Common myeloid progenitor, CD34-positive (primary cell): ENCODE measurements around the gene RIMS3.
"Not testable (repeated sequence)": the region's sequence is repeated elsewhere in the genome, so short reads cannot be mapped to it uniquely, and the experiment has no call there.

Experiments used
- CTCF ChIA-PET: fragments of 350-600 bp; sonication (Branson Sonifier 250); formaldehyde crosslinking; loops from one replicate; lab custom pipeline; 2021; ENCODE audit warnings: antibody characterized with exemption; lab: Charles Lee
- POLR2A ChIA-PET: fragments of 350-600 bp; sonication (Branson Sonifier 250); formaldehyde crosslinking; loops from one replicate; lab custom pipeline; 2021; ENCODE audit warnings: antibody characterized with exemption; lab: Charles Lee
- DNase-seq, 3 donors: peaks; one replicate each; pipeline versions ENCODE4 v3.0.0 to v3.0.0-alpha.2; 2013
- H3K27ac ChIP-seq, 2 experiments: 1 replicate in 1 of 2; 2 replicates in 1 of 2; pipeline ENCODE4 v1.7.0; 2013; ENCODE audit warnings: inconsistent platforms in 2 of 2, low read length in 2 of 2, mild to moderate bottlenecking in 2 of 2, low read depth in 1 of 2, moderate library complexity in 1 of 2; ENCODE audit not compliant: severe bottlenecking in 2 of 2, insufficient read depth in 1 of 2, poor library complexity in 1 of 2
- H3K27me3 ChIP-seq, 5 experiments: replicated peaks in 2 of 5; 1 replicate in 3 of 5; 2 replicates in 2 of 5; pipeline versions ENCODE4 v1.6.1 to v1.7.0; 2013; ENCODE audit warnings: low read length in 4 of 5, mild to moderate bottlenecking in 2 of 5, moderate library complexity in 2 of 5, inconsistent platforms in 1 of 5; ENCODE audit not compliant: insufficient read depth in 5 of 5, control insufficient read depth in 4 of 5
- H3K36me3 ChIP-seq, 4 experiments: 1 replicate in 2 of 4; 2 replicates in 2 of 4; pipeline versions ENCODE4 v1.6.1 to v1.7.0; 2013; ENCODE audit warnings: low read length in 3 of 4, control low read depth in 1 of 4, mild to moderate bottlenecking in 1 of 4; ENCODE audit not compliant: control insufficient read depth in 4 of 4, insufficient read depth in 4 of 4
- H3K4me1 ChIP-seq, 4 experiments: 1 replicate in 3 of 4; 2 replicates in 1 of 4; pipeline versions ENCODE4 v1.6.1 to v1.7.1; 2013; ENCODE audit warnings: low read length in 3 of 4, mild to moderate bottlenecking in 3 of 4, control low read depth in 1 of 4, inconsistent platforms in 1 of 4, moderate library complexity in 1 of 4; ENCODE audit not compliant: control insufficient read depth in 4 of 4, insufficient read depth in 4 of 4; ENCODE audit errors: control extremely low read depth in 1 of 4
- H3K4me3 ChIP-seq, 7 experiments: 1 replicate in 4 of 7; 2 replicates in 3 of 7; pipeline versions ENCODE4 v1.5.1 to v1.7.0; 2013; ENCODE audit warnings: mild to moderate bottlenecking in 7 of 7, low read length in 6 of 7, moderate library complexity in 6 of 7, inconsistent platforms in 2 of 7, low read depth in 2 of 7, control low read depth in 1 of 7; ENCODE audit not compliant: insufficient read depth in 4 of 7, control insufficient read depth in 1 of 7; ENCODE audit errors: extremely low read depth in 1 of 7
- H3K9me3 ChIP-seq, 5 experiments: 1 replicate in 4 of 5; 2 replicates in 1 of 5; pipeline versions ENCODE4 v1.6.1 to v1.7.1; 2013; ENCODE audit warnings: low read length in 4 of 5, mild to moderate bottlenecking in 2 of 5, inconsistent platforms in 1 of 5, low read depth in 1 of 5, moderate library complexity in 1 of 5; ENCODE audit not compliant: control insufficient read depth in 4 of 5, insufficient read depth in 2 of 5; ENCODE audit errors: control extremely low read depth in 1 of 5
- WGBS: methylation state at CpG from one replicate; pipeline ENCODE4 v1.1.5; 2013; ENCODE audit not compliant: insufficient coverage; 5-methylcytosine and 5-hydroxymethylcytosine counted together

The RIMS3 gene

GRCh38 chr1:40702810-40703209 is 37.3 kb upstream of the RIMS3 start:
- H3K4me1 ChIP-seq: peaks cover 0 to 16% (median 2%) of the 10 kb centered on the region in 4 experiments
- H3K27ac ChIP-seq, H3K4me3 ChIP-seq, H3K27me3 ChIP-seq, DNase-seq, H3K9me3 ChIP-seq, H3K36me3 ChIP-seq: not testable (repeated sequence)
- CTCF ChIA-PET: interaction anchor here (2.3 kb wide), 1 partner anchor 13 kb away, joined by 6 read pairs; no protein-coding TSS in a partner anchor
- POLR2A ChIA-PET: interaction anchor here (1.2 to 1.3 kb wide), 2 partner anchors 9 to 12 kb away, joined by 3 read pairs; no protein-coding TSS in a partner anchor
- 100% methylated on average over 5 of the region's 9 CpGs for WGBS

- 85% methylated on average over 2 of the region's 3 CpGs for WGBS
- H3K36me3 ChIP-seq: peaks cover under 1 to 3% (median 2%) of the 10 kb centered on the region in 4 experiments
- POLR2A ChIA-PET: interaction anchor here (1.3 kb wide), 2 partner anchors 8 to 10 kb away, joined by 3 to 8 read pairs; partner anchors contain the start of gene NFYC
- H3K4me1 ChIP-seq: peaks cover 0 to 16% (median 2%) of the 10 kb centered on the region in 4 experiments
- CTCF ChIA-PET: interaction anchor here (0.5 to 3.0 kb wide), 4 partner anchors 8 to 71 kb away, joined by 3 to 8 read pairs (median 6); partner anchors contain the start of gene NFYC
- no peaks in the 10 kb centered on the region for H3K9me3 ChIP-seq
- H3K27me3 ChIP-seq: no peaks in the 10 kb centered on the region
- no peak overlapping the region for H3K27ac ChIP-seq
- H3K4me3 ChIP-seq: no peak overlapping the region
- no peak for DNase-seq
These were observed 36.2 kb upstream of the RIMS3 start for GRCh38 chr1:40701684-40702083.

DNA sequence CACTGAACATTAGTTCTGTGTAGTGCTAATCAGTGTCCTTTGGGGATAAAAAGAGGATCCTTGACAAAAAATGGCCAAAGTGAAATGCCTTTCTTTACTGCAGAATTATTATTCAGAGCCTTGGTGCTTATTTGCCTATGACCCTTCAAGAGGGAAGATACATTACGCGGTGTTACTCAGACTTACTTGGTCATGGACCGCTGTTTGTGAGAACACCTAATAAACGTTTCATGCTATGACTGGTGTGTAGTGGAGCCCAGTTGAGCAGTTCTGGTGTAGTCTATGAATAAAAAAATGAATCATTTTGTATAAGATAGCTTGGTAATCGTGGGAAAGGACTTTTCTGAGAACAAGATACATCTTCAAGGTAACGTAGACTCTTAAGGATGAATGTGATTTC is 34.3 kb upstream of the RIMS3 start:
- no peaks in the 10 kb centered on the region for H3K27me3 ChIP-seq
- POLR2A ChIA-PET: interaction anchor here (1.7 kb wide), 1 partner anchor 10 kb away, joined by 5 read pairs; no protein-coding TSS in a partner anchor
- H3K4me3 ChIP-seq: no peak overlapping the region
- H3K36me3 ChIP-seq: peaks cover 2 to 7% (median 4%) of the 10 kb centered on the region in 4 experiments
- 93% methylated on average over 4 of the region's 6 CpGs for WGBS
- peak overlapping the region in 1 of 2 experiments; percentile 59 for H3K27ac ChIP-seq
- H3K9me3 ChIP-seq: no peaks in the 10 kb centered on the region
- CTCF ChIA-PET: interaction anchor here (1.0 to 3.0 kb wide), 2 partner anchors 9 to 12 kb away, joined by 3 to 8 read pairs; partner anchors contain the start of gene NFYC
- DNase-seq: no peak
- H3K4me1 ChIP-seq: peaks cover 0 to 16% (median 2%) of the 10 kb centered on the region in 4 experiments

DNA sequence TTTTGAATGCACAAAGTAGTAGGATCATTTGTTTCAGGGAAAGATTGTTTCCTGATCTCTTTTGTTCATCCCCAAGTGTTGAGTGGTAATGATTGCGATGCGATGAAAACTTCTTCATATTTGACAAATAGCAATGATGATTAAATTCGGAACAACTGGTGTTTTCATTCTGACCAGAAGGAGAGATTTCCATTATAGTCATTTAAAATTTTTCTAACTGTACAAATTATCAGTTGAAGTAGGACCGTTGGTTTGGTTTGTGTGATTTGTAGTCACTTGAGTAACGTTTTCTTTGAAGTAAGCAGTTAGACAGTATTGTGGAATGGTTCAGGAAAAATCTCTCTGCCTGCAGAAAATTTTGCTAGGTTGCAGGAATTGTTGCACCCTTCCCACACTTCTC is 32.0 kb upstream of the RIMS3 start:
- Histone ChIP-seq H3K27ac (no peak overlapping the region), H3K4me1 (peaks cover 8 to 24% (median 15%) of the 10 kb centered on the region in 4 experiments), H3K27me3 (no peaks in the 10 kb centered on the region), H3K4me3 (no peak overlapping the region), H3K36me3 (peaks cover 2 to 7% (median 4%) of the 10 kb centered on the region in 4 experiments), H3K9me3 (no peaks in the 10 kb centered on the region)
- 77% methylated on average over 2 of the region's 5 CpGs for WGBS
- DNase-seq: no peak
- ChIA-PET POLR2A (no interaction called here), CTCF (no interaction called here)

DNA sequence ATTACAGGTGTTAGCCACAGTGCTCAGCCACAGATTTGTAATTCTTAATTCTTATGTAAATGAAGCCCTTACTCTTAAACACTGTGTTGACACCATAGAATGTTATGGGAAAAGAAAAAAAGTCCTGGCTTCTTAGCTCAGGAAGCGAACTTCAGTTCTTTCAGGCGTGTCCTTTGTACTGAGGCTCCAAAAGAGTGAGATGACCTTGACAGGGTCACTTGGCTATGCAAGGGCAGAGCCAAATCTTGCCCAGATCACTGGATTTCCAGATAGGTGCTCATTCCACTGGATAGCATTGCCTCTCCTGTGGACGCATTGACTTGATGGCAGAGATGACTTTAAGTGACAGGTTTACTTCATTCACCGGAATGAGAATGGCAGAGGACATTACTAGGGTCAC is 30.8 kb upstream of the RIMS3 start:
- H3K4me3 ChIP-seq: no peak overlapping the region
- CTCF ChIA-PET: no interaction called here
- H3K9me3 ChIP-seq: no peaks in the 10 kb centered on the region
- H3K27me3 ChIP-seq: no peaks in the 10 kb centered on the region
- 100% methylated on average over 4 of the region's 4 CpGs for WGBS
- peaks cover 2 to 6% (median 3%) of the 10 kb centered on the region in 4 experiments for H3K36me3 ChIP-seq
- POLR2A ChIA-PET: no interaction called here
- no peak overlapping the region for H3K27ac ChIP-seq
- H3K4me1 ChIP-seq: peaks cover 14 to 23% (median 18%) of the 10 kb centered on the region in 4 experiments
- no peak for DNase-seq

DNA sequence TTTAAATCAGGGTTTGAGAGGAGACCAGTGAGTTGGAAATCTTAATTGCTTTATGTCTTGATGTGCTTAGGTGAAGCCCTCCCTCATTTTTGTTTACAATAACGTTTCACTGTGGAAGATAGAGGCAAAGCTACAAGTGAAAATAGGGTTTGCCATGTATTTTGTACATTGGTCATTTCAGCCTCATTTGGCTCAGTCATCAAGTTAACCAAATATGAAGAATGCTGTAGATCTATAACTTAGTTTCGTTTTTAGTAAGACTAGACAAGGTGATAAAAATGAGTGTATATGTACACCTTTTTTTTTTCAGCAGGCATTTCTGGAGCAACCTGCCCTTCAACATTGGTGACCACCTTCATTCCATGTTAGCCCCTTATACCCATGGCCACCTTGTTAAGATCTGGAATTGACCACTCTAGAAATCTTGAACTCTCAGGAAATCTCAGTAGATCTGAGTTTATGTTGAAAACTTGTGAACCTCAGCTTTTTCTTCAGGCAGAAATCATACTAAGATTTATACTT is 28.9 kb upstream of the RIMS3 start:
- peaks cover 17 to 36% (median 25%) of the 10 kb centered on the region in 4 experiments for H3K4me1 ChIP-seq
- peak overlapping the region in 1 of 2 experiments; percentile 98 for H3K27ac ChIP-seq
- H3K36me3 ChIP-seq: peaks cover 0 to 6% (median 2%) of the 10 kb centered on the region in 4 experiments
- POLR2A ChIA-PET: no interaction called here
- H3K27me3 ChIP-seq: no peaks in the 10 kb centered on the region
- DNase-seq: no peak
- no peak overlapping the region for H3K4me3 ChIP-seq
- no peaks in the 10 kb centered on the region for H3K9me3 ChIP-seq
- CTCF ChIA-PET: interaction anchor here (1.1 to 7.2 kb wide), 3 partner anchors 7 to 28 kb away, joined by 4 to 34 read pairs (median 5); no protein-coding TSS in a partner anchor
- WGBS: no CpG with 5 or more reads among the region's 2 CpGs

DNA sequence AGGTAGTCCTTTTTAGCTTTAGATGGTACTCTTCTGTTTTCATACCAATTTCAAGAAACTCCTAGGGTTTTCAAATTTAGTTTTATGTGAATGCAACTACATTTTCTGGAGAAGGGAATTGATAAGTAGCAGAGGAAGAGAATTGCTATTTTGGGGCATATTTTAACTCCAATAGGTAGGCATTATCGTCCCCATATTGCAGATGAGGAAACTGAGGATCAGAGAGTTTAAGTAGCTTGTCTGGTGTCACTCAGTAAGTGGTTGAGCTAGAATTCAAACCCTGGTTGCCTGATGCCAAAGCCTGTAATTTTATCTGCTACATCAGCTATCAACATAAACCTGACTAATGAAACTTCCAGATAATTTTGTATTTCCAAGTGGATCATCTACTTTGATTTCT is 27.9 kb upstream of the RIMS3 start:
- no peak for DNase-seq
- Histone ChIP-seq H3K4me1 (peaks cover 17 to 36% (median 24%) of the 10 kb centered on the region in 4 experiments), H3K27me3 (no peaks in the 10 kb centered on the region), H3K27ac (peak overlapping the region in 1 of 2 experiments; percentile 98), H3K9me3 (no peaks in the 10 kb centered on the region), H3K4me3 (peak overlapping the region in 3 of 7 experiments; percentile 96 to 97 (median 97)), H3K36me3 (peaks cover 0 to 6% (median 4%) of the 10 kb centered on the region in 4 experiments)
- ChIA-PET POLR2A (interaction anchor here (1.1 kb wide), 1 partner anchor 9 kb away, joined by 3 read pairs; no protein-coding TSS in a partner anchor), CTCF (interaction anchor here (0.7 to 7.2 kb wide), 5 partner anchors 8 to 29 kb away, joined by 4 to 34 read pairs (median 4); no protein-coding TSS in a partner anchor)
- 89% methylated on average over 1 of the region's 1 CpG for WGBS
